IMR-90 (cell line): ENCODE results near the gene ROBO4. TPM values are rescaled to one million over a fixed set of nuclear protein-coding genes. Genes with fewer than 3 reads are reported as not detected.

Experiments
- ATAC-seq: fragments of 200-7000 bp; cut with Tn5 transposase; 2 replicates; pipeline ENCODE4 v1.9.1; 2020; ENCODE audit warnings: low read depth, mild to moderate bottlenecking, moderate library complexity
- BruUV-seq: library from RNA; stranded (reverse); fragments of 400-500 nt; replicated peaks from 2 replicates; lab custom pipeline; 2021; lab: Mats Ljungman, UMichigan
- CTCF ChIA-PET: fragments of 300-600 bp; formaldehyde crosslinking; extraction: SDS; loops from one replicate; lab custom pipeline; 2021; ENCODE audit warnings: antibody characterized with exemption; lab: Yijun Ruan, JAX
- POLR2A ChIA-PET: fragments of 300-600 bp; sonication (Branson Sonifier 250); formaldehyde crosslinking; loops from one replicate; lab custom pipeline; 2022; ENCODE audit warnings: antibody characterized with exemption; ENCODE audit not compliant: unreplicated experiment; lab: Charles Lee
- DNase-seq: peaks from one replicate; pipeline ENCODE4 v3.0.0; 2013
- H2AFZ ChIP-seq: replicated peaks from 2 replicates; pipeline ENCODE3; 2013; ENCODE audit warnings: low read length, mild to moderate bottlenecking; ENCODE audit not compliant: poor library complexity
- H2AK5ac ChIP-seq: 2 replicates; pipeline ENCODE4 v1.6.1; 2013; ENCODE audit warnings: low read depth, low read length, inconsistent platforms
- H2AK9ac ChIP-seq: replicated peaks from 2 replicates; pipeline ENCODE3; 2013; ENCODE audit warnings: mild to moderate bottlenecking, low read depth, low read length, moderate library complexity; ENCODE audit not compliant: poor library complexity
- H2BK120ac ChIP-seq: 2 replicates; pipeline ENCODE4 v1.6.1; 2013; ENCODE audit warnings: low read depth, low read length, inconsistent platforms
- H2BK15ac ChIP-seq: 3 replicates; pipeline ENCODE4 v1.6.1; 2013; ENCODE audit warnings: low read depth, low read length, inconsistent platforms
- H2BK20ac ChIP-seq: 2 replicates; pipeline ENCODE4 v1.6.1; 2013; ENCODE audit warnings: low read depth, mild to moderate bottlenecking, inconsistent platforms, low read length, moderate library complexity
- H2BK5ac ChIP-seq: 2 replicates; pipeline ENCODE4 v1.6.1; 2013; ENCODE audit warnings: mild to moderate bottlenecking, low read depth, low read length, inconsistent platforms; ENCODE audit not compliant: poor library complexity, severe bottlenecking
- H3K14ac ChIP-seq: replicated peaks from 2 replicates; pipeline ENCODE4 v1.6.1; 2013; ENCODE audit warnings: low read depth, low read length, inconsistent platforms
- H3K18ac ChIP-seq: 2 replicates; pipeline ENCODE4 v1.6.1; 2013; ENCODE audit warnings: low read depth, low read length, control low read depth
- H3K23ac ChIP-seq: 2 replicates; pipeline ENCODE4 v1.6.1; 2013; ENCODE audit warnings: low read depth, low read length, inconsistent platforms
- H3K27ac ChIP-seq: 2 replicates; pipeline ENCODE4 v1.5.1; 2013; ENCODE audit warnings: mild to moderate bottlenecking, control low read depth, low read length; ENCODE audit not compliant: insufficient read depth
- H3K27me3 ChIP-seq: 2 replicates; pipeline ENCODE4 v1.6.1; 2013; ENCODE audit warnings: low read length; ENCODE audit not compliant: control insufficient read depth, insufficient read depth
- H3K36me3 ChIP-seq: 2 replicates; pipeline ENCODE4 v1.6.1; 2013; ENCODE audit warnings: low read length, mixed read lengths; ENCODE audit not compliant: control insufficient read depth, insufficient read depth
- H3K4ac ChIP-seq: 2 replicates; pipeline ENCODE4 v1.6.1; 2013; ENCODE audit warnings: low read depth, low read length, inconsistent platforms
- H3K4me1 ChIP-seq: 2 replicates; pipeline ENCODE4 v1.6.1; 2013; ENCODE audit warnings: low read length, mixed read lengths; ENCODE audit not compliant: control insufficient read depth, insufficient read depth
- H3K4me2 ChIP-seq: 2 replicates; pipeline ENCODE4 v1.6.1; 2013; ENCODE audit warnings: low read depth, mild to moderate bottlenecking, control low read depth, low read length, moderate library complexity
- H3K4me3 ChIP-seq: 2 replicates; pipeline ENCODE4 v1.5.1; 2013; ENCODE audit warnings: low read depth, mild to moderate bottlenecking, control low read depth, low read length, moderate library complexity; ENCODE audit not compliant: insufficient read depth
- H3K56ac ChIP-seq: 2 replicates; pipeline ENCODE4 v1.6.1; 2013; ENCODE audit warnings: low read length, inconsistent platforms; ENCODE audit not compliant: insufficient read depth; ENCODE audit errors: extremely low read depth
- H3K79me1 ChIP-seq, 2 experiments: 2 replicates each; pipeline ENCODE4 v1.6.1; 2013; ENCODE audit warnings: low read length in 2 of 2, inconsistent platforms in 1 of 2, low read depth in 1 of 2
- H3K9ac ChIP-seq: 2 replicates; pipeline ENCODE4 v1.6.1; 2013; ENCODE audit warnings: low read depth, low read length, control low read depth
- H3K9me1 ChIP-seq: 2 replicates; pipeline ENCODE4 v1.6.1; 2013; ENCODE audit warnings: low read length, inconsistent platforms; ENCODE audit not compliant: insufficient read depth
- H3K9me3 ChIP-seq: 2 replicates; pipeline ENCODE4 v1.6.1; 2013; ENCODE audit warnings: low read length; ENCODE audit not compliant: control insufficient read depth, insufficient read depth
- H4K20me1 ChIP-seq: 2 replicates; pipeline ENCODE4 v1.6.1; 2013; ENCODE audit warnings: low read length, inconsistent platforms; ENCODE audit not compliant: insufficient read depth
- H4K5ac ChIP-seq: 2 replicates; pipeline ENCODE4 v1.6.1; 2013; ENCODE audit warnings: mild to moderate bottlenecking, low read depth, low read length, control low read depth
- H4K8ac ChIP-seq, 2 experiments: 2 replicates each; pipeline ENCODE4 v1.6.1; 2013; ENCODE audit warnings: low read depth in 2 of 2, low read length in 2 of 2, control low read depth in 1 of 2, inconsistent platforms in 1 of 2
- H4K91ac ChIP-seq: 2 replicates; pipeline ENCODE4 v1.6.1; 2013; ENCODE audit warnings: low read depth, low read length, inconsistent platforms; ENCODE audit not compliant: insufficient read depth
- BHLHE40 ChIP-seq: fragments of 150-350 bp; IDR thresholded peaks from 2 replicates; pipeline ENCODE4 v1.6.1; 2016; ENCODE audit warnings: mild to moderate bottlenecking, low read depth, low read length
- CHD1 ChIP-seq: IDR thresholded peaks from 2 replicates; pipeline ENCODE4 v1.6.1; 2012; ENCODE audit warnings: low read depth, low read length, improper control_type of control experiment
- ELK1 ChIP-seq: fragments of 150-350 bp; IDR thresholded peaks from 2 replicates; pipeline ENCODE4 v1.6.1; 2016; ENCODE audit warnings: low read depth, mild to moderate bottlenecking, low read length, moderate library complexity, borderline replicate concordance
- POLR2A ChIP-seq: IDR thresholded peaks from 2 replicates; pipeline ENCODE4 v1.6.1; 2012; ENCODE audit warnings: mild to moderate bottlenecking, low read depth, low read length
- SMC3 ChIP-seq: fragments of 150-350 bp; IDR thresholded peaks from 2 replicates; pipeline ENCODE4 v1.6.1; 2016; ENCODE audit warnings: low read depth, mild to moderate bottlenecking, antibody characterized with exemption, low read length, moderate library complexity
- WGBS, 2 experiments: methylation state at CpG; one replicate each; pipeline versions ENCODE4 v1.1.5 to v1.1.7; 2013; ENCODE audit warnings: missing lambda C conversion rate in 2 of 2; ENCODE audit not compliant: insufficient read length in 1 of 2; ENCODE audit errors: extremely low coverage in 2 of 2; 5-methylcytosine and 5-hydroxymethylcytosine counted together
- dilution Hi-C: fragments of 300-500 bp; cut with HindIII; formaldehyde crosslinking; loops from one replicate; pipeline ENCODE4 v1.14.3; 2018; ENCODE audit warnings: low sequenced_read_pairs; ENCODE audit not compliant: unreplicated experiment
- in situ Hi-C: fragments of 300-500 bp; cut with MboI; formaldehyde crosslinking; loops from 3 replicates; pipeline ENCODE4 v1.14.3; 2019; ENCODE audit warnings: low sequenced_read_pairs, inconsistent platforms, mixed read lengths
- intact Hi-C: fragments of 100-400 bp; cut with micrococcal nuclease; formaldehyde crosslinking; loops from 2 replicates; pipeline ENCODE4 v1.10.0; 2022
- polyA plus RNA-seq, 3 experiments: library from polyadenylated mRNA; depleted of rRNA; stranded (reverse); fragments of >200 nt; gene quantifications; 2 replicates each; pipeline ENCODE4 v1.2.3, GENCODE V29; 2012; ENCODE audit warnings: low replicate concordance in 1 of 3
- total RNA-seq: library from RNA; depleted of rRNA; stranded (reverse); fragments of >200 nt; gene quantifications from 2 replicates; pipeline ENCODE4 v1.2.3, GENCODE V29; 2012
- TF ChIP-seq, protein P1 (sequence below): fragments of 150-350 bp; IDR thresholded peaks from 2 replicates; pipeline ENCODE4 v1.6.1; 2017; ENCODE audit warnings: mild to moderate bottlenecking, antibody characterized with exemption, low read length, low read depth

Gene ROBO4
- total and polyA plus RNA-seq, 2 of the 4 experiments (the other 2 are of a cell fraction): 0.72 to 0.82 TPM

DNA sequence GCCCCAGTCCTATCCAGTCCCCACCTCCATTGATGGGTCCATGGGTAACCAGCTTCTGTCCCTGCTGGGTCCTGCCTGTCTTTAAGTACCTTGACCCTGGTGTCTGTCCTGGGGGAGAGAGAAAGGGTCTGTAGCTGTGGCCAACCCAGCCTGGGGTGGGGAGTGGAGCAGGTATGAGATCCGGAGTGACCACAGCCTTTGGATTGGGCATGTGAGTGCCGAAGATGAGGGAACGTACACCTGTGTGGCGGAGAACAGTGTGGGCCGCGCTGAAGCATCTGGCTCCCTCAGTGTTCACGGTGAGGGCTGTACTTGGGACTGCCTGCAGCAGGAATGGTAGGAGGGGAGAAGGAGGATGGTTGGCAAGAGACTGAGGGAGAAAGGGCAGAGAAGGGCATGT lies 27.2 kb downstream of the ROBO4 start:
- Histone ChIP-seq H2BK5ac (no peak overlapping the region), H3K9me1 (no peaks in the 10 kb centered on the region; the same call in 1 of the 2 replicates), H3K27ac (no peak overlapping the region), H4K5ac (no peak overlapping the region), H3K18ac (no peak overlapping the region), H3K4me2 (no peak overlapping the region), H2AK5ac (no peak overlapping the region), H2BK120ac (no peak overlapping the region), H4K8ac (no peak overlapping the region), H3K4me1 (peaks cover 2% of the 10 kb centered on the region), H3K36me3 (no peaks in the 10 kb centered on the region), H4K20me1 (0 out of 2 replicates have a peak, but pooled peaks cover 4% of the 10 kb centered on the region), H3K9ac (no peak overlapping the region), H3K27me3 (peaks cover 77% of the 10 kb centered on the region), H3K79me1 (no peaks in the 10 kb centered on the region), H3K9me3 (no peaks in the 10 kb centered on the region; the same call in 1 of the 2 replicates), H3K14ac (no peak overlapping the region), H3K4ac (no peak overlapping the region), H2AK9ac (no peak overlapping the region), H2BK15ac (no peak overlapping the region), H2AFZ (no peak overlapping the region), H2BK20ac (no peak overlapping the region), H3K56ac (no peak overlapping the region), H4K91ac (no peak overlapping the region), H3K4me3 (no peak overlapping the region), H3K23ac (no peak overlapping the region; the same call in 1 of the 2 replicates)
- TF ChIP-seq POLR2A: no peak
- no peak for TF ChIP-seq BHLHE40
- TF ChIP-seq SMC3: no peak
- TF ChIP-seq, protein P1, sequence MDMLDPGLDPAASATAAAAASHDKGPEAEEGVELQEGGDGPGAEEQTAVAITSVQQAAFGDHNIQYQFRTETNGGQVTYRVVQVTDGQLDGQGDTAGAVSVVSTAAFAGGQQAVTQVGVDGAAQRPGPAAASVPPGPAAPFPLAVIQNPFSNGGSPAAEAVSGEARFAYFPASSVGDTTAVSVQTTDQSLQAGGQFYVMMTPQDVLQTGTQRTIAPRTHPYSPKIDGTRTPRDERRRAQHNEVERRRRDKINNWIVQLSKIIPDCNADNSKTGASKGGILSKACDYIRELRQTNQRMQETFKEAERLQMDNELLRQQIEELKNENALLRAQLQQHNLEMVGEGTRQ: no peak
- no peak for TF ChIP-seq ELK1
- TF ChIP-seq CHD1: no peak
- BruUV-seq: no TSS peak
- ChIA-PET CTCF (interaction anchor here (0.9 kb wide), 1 partner anchor 34 kb away, joined by 4 read pairs; no protein-coding TSS in a partner anchor), POLR2A (no interaction called here)
- WGBS, 2 experiments: 61% methylated on average over 5 of the region's 7 CpGs; no CpG with 5 or more reads in 1 of the 2 experiments
- dilution Hi-C loops (no loop called here), intact Hi-C loops (loop anchor here (10.0 kb wide), 1 partner anchor 534 kb away; no protein-coding TSS in a partner anchor), in situ Hi-C loops (no loop called here)
- DNase-seq: no peak
- no peak for ATAC-seq
